Gastrocnemius medialis (tissue), 4 donors: ENCODE results near the gene KRTAP5-2. TPM values are rescaled to one million over a fixed set of nuclear protein-coding genes. Genes with fewer than 3 reads are reported as not detected.

Experiments used
- ATAC-seq, 2 donors: fragments of 150-250 bp; one replicate each; pipeline ENCODE4 v1.9.1; 2016
- DNase-seq, 2 donors: peaks; one replicate each; pipeline ENCODE4 v3.0.0-alpha.2; 2019
- H3K27ac ChIP-seq, 4 donors: fragments of 200-600 bp; sonication (generic); 1 replicate in 1 of 4; 2 replicates in 3 of 4; pipeline ENCODE4 v1.5.1; 2016 to 2018; ENCODE audit warnings: mild to moderate bottlenecking in 2 of 4, moderate library complexity in 1 of 4
- H3K27me3 ChIP-seq, 3 donors: fragments of 200-600 bp; sonication (generic) in 2 of 3; 1 replicate in 1 of 3; 2 replicates in 2 of 3; pipeline versions ENCODE4 v1.5.1 to v1.6.0; 2016 to 2019; ENCODE audit warnings: mild to moderate bottlenecking in 1 of 3, moderate library complexity in 1 of 3
- H3K36me3 ChIP-seq, 2 donors: fragments of 200-600 bp; sonication (generic) in 1 of 2; one replicate each; pipeline ENCODE4 v1.5.1; 2017 to 2018
- H3K4me1 ChIP-seq, 2 donors: fragments of 200-600 bp; sonication (generic) in 1 of 2; one replicate each; pipeline ENCODE4 v1.5.1; 2016 to 2017; ENCODE audit warnings: mild to moderate bottlenecking in 2 of 2
- H3K4me3 ChIP-seq, 4 donors: fragments of 200-600 bp; sonication (generic) in 3 of 4; 1 replicate in 1 of 4; 2 replicates in 3 of 4; pipeline ENCODE4 v1.5.1; 2016 to 2019; ENCODE audit warnings: mild to moderate bottlenecking in 2 of 4
- H3K9me3 ChIP-seq, 3 donors: fragments of 200-600 bp; sonication (generic) in 2 of 3; 1 replicate in 1 of 3; 2 replicates in 2 of 3; pipeline ENCODE4 v1.5.1; 2016 to 2019
- POLR2A ChIP-seq, 2 donors: fragments of 450-650 bp; IDR thresholded peaks; one replicate each; pipeline ENCODE4 v1.6.1; 2017; ENCODE audit warnings: antibody characterized with exemption in 2 of 2, mild to moderate bottlenecking in 2 of 2, moderate library complexity in 2 of 2
- in situ Hi-C, 4 donors: fragments of 200-750 bp; cut with MboI; loops; one replicate each; pipeline versions ENCODE4 v1.15.0 to v1.8.0; 2017; ENCODE audit warnings: low sequenced_read_pairs in 4 of 4
- intact Hi-C: fragments of 100-400 bp; cut with DNase I; formaldehyde crosslinking; loops from one replicate; pipeline ENCODE4 v1.15.1; 2023; ENCODE audit warnings: low total_unique reads
- total RNA-seq, 4 donors: library from RNA; depleted of rRNA; stranded (reverse); fragments of >200 nt; gene quantifications; one replicate each; pipeline versions ENCODE4 v1.1.0 to v1.2.3, GENCODE V29; 2016
- TF ChIP-seq, protein P1 (sequence below), 5 experiments: fragments of 450-650 bp in 3 of 5; fragments of 200-600 bp in 2 of 5; sonication (generic) in 2 of 5; IDR thresholded peaks in 4 of 5; conservative IDR thresholded peaks in 1 of 5; 1 replicate in 4 of 5; 2 replicates in 1 of 5; pipeline ENCODE4 v1.5.1; 2016 to 2019; ENCODE audit warnings: antibody characterized with exemption in 5 of 5, mild to moderate bottlenecking in 3 of 5, moderate library complexity in 3 of 5

Gene KRTAP5-2
- total RNA-seq, 4 donors from 2014 or later, result not detected

DNA sequence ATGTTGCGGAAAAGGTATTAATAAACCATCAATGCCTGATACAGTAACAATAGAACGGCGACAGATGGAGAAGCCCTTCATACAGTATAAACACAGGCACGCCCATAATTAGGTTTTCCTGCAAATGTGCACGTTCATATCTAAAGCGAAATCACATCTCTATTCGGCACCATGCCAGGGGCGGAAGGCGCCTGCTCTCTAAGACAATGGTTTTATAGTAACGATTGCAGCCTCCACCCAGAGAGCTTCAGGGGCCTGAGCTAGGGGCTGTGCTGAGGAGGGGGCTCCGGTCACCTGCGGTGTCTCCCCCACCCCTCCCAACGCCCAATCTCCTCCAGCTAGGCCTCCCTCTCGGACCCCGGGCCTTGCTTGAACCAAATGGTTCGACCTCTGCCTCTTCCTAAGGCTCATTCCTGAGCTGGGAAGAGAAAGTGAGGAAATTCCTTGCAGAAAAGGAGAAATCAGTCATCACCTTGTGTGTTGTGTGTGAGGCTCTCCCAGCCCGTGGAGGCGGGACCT lies 41.1 kb upstream of the KRTAP5-2 start:
- intact Hi-C loops (no loop called here), in situ Hi-C loops (no loop called here)
- Histone ChIP-seq H3K4me1 (no peaks in the 10 kb centered on the region), H3K27ac (peak overlapping the region in 2 of 4 donors; percentile 26 to 47), H3K9me3 (no peaks in the 10 kb centered on the region), H3K36me3 (no peaks in the 10 kb centered on the region), H3K4me3 (peak overlapping the region in 1 of 4 donors; percentile 6), H3K27me3 (peaks cover 0 to 12% (median 8%) of the 10 kb centered on the region in 3 donors)
- DNase-seq, result no peak
- peak; percentile 46 to 72 for ATAC-seq
- TF ChIP-seq POLR2A (IDR thresholded peaks at IDR 0.05), result no peak
- TF ChIP-seq, protein P1, sequence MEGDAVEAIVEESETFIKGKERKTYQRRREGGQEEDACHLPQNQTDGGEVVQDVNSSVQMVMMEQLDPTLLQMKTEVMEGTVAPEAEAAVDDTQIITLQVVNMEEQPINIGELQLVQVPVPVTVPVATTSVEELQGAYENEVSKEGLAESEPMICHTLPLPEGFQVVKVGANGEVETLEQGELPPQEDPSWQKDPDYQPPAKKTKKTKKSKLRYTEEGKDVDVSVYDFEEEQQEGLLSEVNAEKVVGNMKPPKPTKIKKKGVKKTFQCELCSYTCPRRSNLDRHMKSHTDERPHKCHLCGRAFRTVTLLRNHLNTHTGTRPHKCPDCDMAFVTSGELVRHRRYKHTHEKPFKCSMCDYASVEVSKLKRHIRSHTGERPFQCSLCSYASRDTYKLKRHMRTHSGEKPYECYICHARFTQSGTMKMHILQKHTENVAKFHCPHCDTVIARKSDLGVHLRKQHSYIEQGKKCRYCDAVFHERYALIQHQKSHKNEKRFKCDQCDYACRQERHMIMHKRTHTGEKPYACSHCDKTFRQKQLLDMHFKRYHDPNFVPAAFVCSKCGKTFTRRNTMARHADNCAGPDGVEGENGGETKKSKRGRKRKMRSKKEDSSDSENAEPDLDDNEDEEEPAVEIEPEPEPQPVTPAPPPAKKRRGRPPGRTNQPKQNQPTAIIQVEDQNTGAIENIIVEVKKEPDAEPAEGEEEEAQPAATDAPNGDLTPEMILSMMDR (IDR thresholded peaks at IDR 0.05 in 4 of 5, conservative IDR thresholded peaks at IDR 0.05 in 1 of 5), result no peak

DNA sequence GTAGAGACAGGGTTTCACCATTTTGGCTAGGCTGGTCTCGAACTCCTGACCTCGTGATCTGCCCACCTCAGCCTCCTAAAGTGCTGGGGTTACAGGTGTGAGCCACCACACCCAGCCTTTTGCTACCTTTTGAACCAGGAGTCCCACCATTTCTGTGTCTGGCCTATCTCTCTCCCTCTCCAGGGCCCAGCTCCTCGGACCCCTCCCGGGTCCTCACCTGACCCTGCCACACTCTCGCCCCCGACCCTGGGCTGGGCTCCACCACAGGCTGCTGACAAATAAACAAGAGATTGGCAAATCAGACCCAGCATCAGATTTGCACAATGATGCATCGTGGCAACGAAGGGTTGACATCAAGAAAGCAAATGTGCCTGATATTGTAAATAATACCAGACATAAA lies 40.2 kb upstream of the KRTAP5-2 start:
- ATAC-seq, result no peak
- in situ Hi-C loops, result no loop called here
- no peak overlapping the region for H3K4me3 ChIP-seq
- peak overlapping the region in 1 of 4 donors; percentile 33 for H3K27ac ChIP-seq
- no peaks in the 10 kb centered on the region for H3K36me3 ChIP-seq
- intact Hi-C loops, result no loop called here
- TF ChIP-seq, protein P1 (IDR thresholded peaks at IDR 0.05 in 4 of 5, conservative IDR thresholded peaks at IDR 0.05 in 1 of 5), result no peak
- no peak for TF ChIP-seq POLR2A (IDR thresholded peaks at IDR 0.05)
- H3K4me1 ChIP-seq, result no peaks in the 10 kb centered on the region
- H3K27me3 ChIP-seq, result peaks cover 0 to 12% (median 8%) of the 10 kb centered on the region in 3 donors
- no peaks in the 10 kb centered on the region for H3K9me3 ChIP-seq
- no peak for DNase-seq

DNA sequence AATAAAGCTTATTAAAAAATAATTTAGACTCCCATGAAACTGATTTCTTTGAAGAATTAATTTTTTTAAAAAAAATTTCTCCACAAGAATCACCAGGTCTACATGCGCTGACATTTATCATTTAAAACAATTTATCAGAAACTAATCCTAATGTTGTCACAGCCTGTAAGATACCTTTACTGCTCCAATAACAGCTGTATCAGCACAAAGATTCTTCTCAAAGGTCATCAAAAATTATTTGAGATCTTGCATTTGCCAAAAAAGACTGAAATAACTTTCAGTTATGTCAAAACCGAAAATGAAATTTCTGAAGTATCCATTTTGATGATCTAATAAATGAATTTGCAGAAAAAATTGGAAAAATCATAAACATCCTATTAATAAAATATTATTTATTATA lies 39.5 kb upstream of the KRTAP5-2 start:
- in situ Hi-C loops, result no loop called here
- H3K36me3 ChIP-seq, result no peaks in the 10 kb centered on the region
- H3K4me3 ChIP-seq, result no peak overlapping the region
- ATAC-seq, result no peak
- peaks cover under 1 to 12% (median 8%) of the 10 kb centered on the region in 3 donors for H3K27me3 ChIP-seq
- no peaks in the 10 kb centered on the region for H3K4me1 ChIP-seq
- no peak overlapping the region for H3K27ac ChIP-seq
- no peak for TF ChIP-seq POLR2A (IDR thresholded peaks at IDR 0.05)
- TF ChIP-seq, protein P1 (IDR thresholded peaks at IDR 0.05 in 4 of 5, conservative IDR thresholded peaks at IDR 0.05 in 1 of 5), result no peak
- intact Hi-C loops, result no loop called here
- no peaks in the 10 kb centered on the region for H3K9me3 ChIP-seq
- no peak for DNase-seq

DNA sequence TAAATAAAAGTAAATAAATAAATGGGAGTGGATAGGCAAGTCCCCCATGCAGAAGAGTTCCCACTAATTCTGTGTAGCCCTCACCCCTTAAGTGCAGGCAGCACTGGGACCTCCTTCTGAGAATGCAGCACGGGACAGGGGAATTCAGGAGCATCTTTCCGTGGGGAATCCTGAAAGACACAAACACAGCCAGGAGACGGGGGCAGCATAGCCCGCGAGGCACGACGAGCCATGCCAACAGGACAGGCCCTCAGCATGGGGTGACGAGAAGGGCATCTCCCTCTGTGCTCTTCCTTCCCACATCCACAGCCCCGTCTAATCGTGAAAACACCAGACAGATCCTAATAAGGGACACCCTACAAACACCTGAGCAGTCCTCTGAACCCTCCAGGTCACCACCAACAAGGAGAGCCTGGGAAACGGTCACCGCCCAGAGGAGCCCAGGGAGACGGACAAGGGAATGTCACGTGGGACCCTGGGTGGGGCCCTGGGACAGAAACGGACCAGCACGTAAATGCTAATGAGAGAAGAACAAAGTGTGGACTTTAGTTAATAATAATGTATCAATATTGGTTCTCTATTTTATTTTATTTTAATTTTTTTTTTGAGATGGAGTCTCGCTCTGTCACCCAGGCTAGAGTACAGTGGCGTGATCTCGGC lies 38.3 kb upstream of the KRTAP5-2 start:
- H3K4me1 ChIP-seq, result no peaks in the 10 kb centered on the region
- TF ChIP-seq, protein P1 (IDR thresholded peaks at IDR 0.05 in 4 of 5, conservative IDR thresholded peaks at IDR 0.05 in 1 of 5), result no peak
- no peak for TF ChIP-seq POLR2A (IDR thresholded peaks at IDR 0.05)
- H3K27ac ChIP-seq, result no peak overlapping the region
- in situ Hi-C loops (no loop called here), intact Hi-C loops (no loop called here)
- no peak for ATAC-seq
- H3K9me3 ChIP-seq, result no peaks in the 10 kb centered on the region
- DNase-seq, result no peak
- no peak overlapping the region for H3K4me3 ChIP-seq
- H3K27me3 ChIP-seq, result peaks cover 8 to 12% (median 11%) of the 10 kb centered on the region in 3 donors
- no peaks in the 10 kb centered on the region for H3K36me3 ChIP-seq
